Measurements from ENCODE around the gene EML5. TPM values are rescaled to one million over a fixed set of nuclear protein-coding genes. Genes with fewer than 3 reads are reported as not detected.
A peak's percentile ranks its signal among the peaks of the same experiment; 100 is the strongest.

Gene EML5
- total RNA-seq (1 to 10 TPM; 1.1 to 1.8 TPM), polyA plus RNA-seq (ENCODE audit: insufficient read length in 6 of 6) (1 to 10 TPM; 1.5 to 2.3 (median 2.0) TPM)
- long read RNA-seq, donor 1, result 0 reads
- long read RNA-seq, donor 2, result 0 reads
- long read RNA-seq, donor 3, result 0 reads
- long read RNA-seq, donor 4, result 0 reads
- long read RNA-seq, donor 5, result 0 reads
- long read RNA-seq, donor 6, result 0 reads
- long read RNA-seq, donor 7, result 0 reads
- long read RNA-seq, donor 8, result 0 reads
- long read RNA-seq, donor 9, result 0 reads
- long read RNA-seq, donor 10, result 0 reads
- long read RNA-seq, donor 11, result 0 reads
- long read RNA-seq, donor 12, result 0 reads

GRCh38 chr14:88792473-88793258 lies at the start of gene EML5:
Gene EML5 (minus strand): TSS chr14:88792953. CDS start chr14:88792503, 450 bp downstream.
- peaks cover 17 to 43% of the 10 kb centered on the region in 2 donors for H3K27me3 ChIP-seq
- DNase-seq, result peak; percentile 57 to 97 (median 80)
- peaks cover 0 to 19% of the 10 kb centered on the region in 2 donors for H3K4me1 ChIP-seq
- intact Hi-C loops (cut with DNase I), result no loop called here
- peak; percentile 98 for ATAC-seq
- H3K36me3 ChIP-seq, result no peaks in the 10 kb centered on the region
- no peaks in the 10 kb centered on the region for H3K9me3 ChIP-seq
- peak within 1 kb of the TSS; percentile 52 to 59 for H3K4me3 ChIP-seq
- peak in 1 of 2 donors; percentile 42 for TF ChIP-seq CTCF (IDR thresholded peaks at IDR 0.05)
- peak within 1 kb of the TSS; percentile 33 to 64 for H3K27ac ChIP-seq

GRCh38 chr14:88842414-88842813 lies 49.7 kb upstream of the EML5 start:
- intact Hi-C loops (cut with DNase I), result no loop called here
- no peak for TF ChIP-seq CTCF (IDR thresholded peaks at IDR 0.05)
- H3K4me1 ChIP-seq, result no peaks in the 10 kb centered on the region
- no peaks in the 10 kb centered on the region for H3K27me3 ChIP-seq
- H3K9me3 ChIP-seq, result no peaks in the 10 kb centered on the region
- ATAC-seq (no peak), DNase-seq (no peak)
- no peak overlapping the region for H3K4me3 ChIP-seq
- H3K27ac ChIP-seq, result no peak overlapping the region
- no peaks in the 10 kb centered on the region for H3K36me3 ChIP-seq

GRCh38 chr14:88841741-88842140 lies 49.0 kb upstream of the EML5 start:
- no peaks in the 10 kb centered on the region for H3K27me3 ChIP-seq
- no peak for TF ChIP-seq CTCF (IDR thresholded peaks at IDR 0.05)
- H3K9me3 ChIP-seq, result no peaks in the 10 kb centered on the region
- H3K27ac ChIP-seq, result no peak overlapping the region
- no peaks in the 10 kb centered on the region for H3K4me1 ChIP-seq
- no peak for ATAC-seq
- no peak overlapping the region for H3K4me3 ChIP-seq
- no peak for DNase-seq
- intact Hi-C loops (cut with DNase I), result no loop called here
- no peaks in the 10 kb centered on the region for H3K36me3 ChIP-seq

GRCh38 chr14:88840926-88841325 lies 48.2 kb upstream of the EML5 start:
- DNase-seq (no peak), ATAC-seq (no peak)
- no peaks in the 10 kb centered on the region for H3K27me3 ChIP-seq
- no peak for TF ChIP-seq CTCF (IDR thresholded peaks at IDR 0.05)
- no peak overlapping the region for H3K4me3 ChIP-seq
- H3K36me3 ChIP-seq, result no peaks in the 10 kb centered on the region
- H3K27ac ChIP-seq, result no peak overlapping the region
- no peaks in the 10 kb centered on the region for H3K9me3 ChIP-seq
- H3K4me1 ChIP-seq, result no peaks in the 10 kb centered on the region
- intact Hi-C loops (cut with DNase I), result no loop called here

GRCh38 chr14:88838015-88838414 lies 45.3 kb upstream of the EML5 start:
- Histone ChIP-seq H3K27me3 (no peaks in the 10 kb centered on the region), H3K4me1 (no peaks in the 10 kb centered on the region), H3K9me3 (no peaks in the 10 kb centered on the region), H3K36me3 (no peaks in the 10 kb centered on the region), H3K27ac (no peak overlapping the region), H3K4me3 (no peak overlapping the region)
- ATAC-seq (no peak), DNase-seq (no peak)
- no peak for TF ChIP-seq CTCF (IDR thresholded peaks at IDR 0.05)
- intact Hi-C loops (cut with DNase I), result no loop called here
